Activated naive CD8-positive, alpha-beta T cell treated with anti-CD3 and anti-CD28 coated beads, Interleukin-2, amount 50 U/mL, for 24 hours (primary cell): ENCODE measurements around the gene TWIST2.

Source experiments
- ATAC-seq: fragments of 150-1000 bp; cut with Tn5 transposase; one replicate; pipeline ENCODE4 v1.10.0; 2021
- DNase-seq: peaks from one replicate; pipeline ENCODE4 v3.0.0; 2021
- H3K27ac Mint-ChIP-seq: one replicate; pipeline ENCODE4 v1.8.0; 2021; ENCODE audit warnings: mild to moderate bottlenecking, mixed read lengths
- H3K27me3 Mint-ChIP-seq: one replicate; pipeline ENCODE4 v1.8.0; 2021; ENCODE audit warnings: mixed read lengths
- H3K36me3 Mint-ChIP-seq: one replicate; pipeline ENCODE4 v1.8.0; 2021; ENCODE audit warnings: low read depth, mixed read lengths
- H3K4me1 Mint-ChIP-seq: one replicate; pipeline ENCODE4 v1.8.0; 2021; ENCODE audit warnings: mixed read lengths
- H3K4me3 Mint-ChIP-seq: one replicate; pipeline ENCODE4 v1.8.0; 2021; ENCODE audit warnings: mild to moderate bottlenecking, moderate library complexity, mixed read lengths
- H3K9me3 Mint-ChIP-seq: one replicate; pipeline ENCODE4 v1.8.0; 2021; ENCODE audit warnings: mixed read lengths

The TWIST2 gene

GRCh38 chr2:238881353-238882081, 33.6 kb downstream of the TWIST2 start:
- H3K4me1 Mint-ChIP-seq, result no peaks in the 10 kb centered on the region
- DNase-seq, result no peak
- H3K9me3 Mint-ChIP-seq, result peaks cover 9% of the 10 kb centered on the region
- H3K4me3 Mint-ChIP-seq, result no peak overlapping the region
- peak; percentile 44 for ATAC-seq
- no peak overlapping the region for H3K27ac Mint-ChIP-seq
- peaks cover 3% of the 10 kb centered on the region for H3K27me3 Mint-ChIP-seq
- H3K36me3 Mint-ChIP-seq, result no peaks in the 10 kb centered on the region

GRCh38 chr2:238882082-238882755, 34.3 kb downstream of the TWIST2 start:
- H3K4me1 Mint-ChIP-seq, result no peaks in the 10 kb centered on the region
- no peak for DNase-seq
- peaks cover 9% of the 10 kb centered on the region for H3K9me3 Mint-ChIP-seq
- H3K27me3 Mint-ChIP-seq, result peaks cover 3% of the 10 kb centered on the region
- no peaks in the 10 kb centered on the region for H3K36me3 Mint-ChIP-seq
- H3K27ac Mint-ChIP-seq, result no peak overlapping the region
- no peak for ATAC-seq
- no peak overlapping the region for H3K4me3 Mint-ChIP-seq

- H3K27me3 Mint-ChIP-seq, result peaks cover 3% of the 10 kb centered on the region
- H3K9me3 Mint-ChIP-seq, result peaks cover 2% of the 10 kb centered on the region
- no peak for DNase-seq
- no peak overlapping the region for H3K4me3 Mint-ChIP-seq
- H3K36me3 Mint-ChIP-seq, result no peaks in the 10 kb centered on the region
- no peak for ATAC-seq
- no peak overlapping the region for H3K27ac Mint-ChIP-seq
- H3K4me1 Mint-ChIP-seq, result no peaks in the 10 kb centered on the region
Observed at GRCh38 chr2:238883421-238883901, 35.6 kb downstream of the TWIST2 start.

- no peaks in the 10 kb centered on the region for H3K9me3 Mint-ChIP-seq
- ATAC-seq (no peak), DNase-seq (no peak)
- H3K27ac Mint-ChIP-seq, result no peak overlapping the region
- H3K27me3 Mint-ChIP-seq, result peaks cover 3% of the 10 kb centered on the region
- H3K36me3 Mint-ChIP-seq, result no peaks in the 10 kb centered on the region
- no peak overlapping the region for H3K4me3 Mint-ChIP-seq
- H3K4me1 Mint-ChIP-seq, result no peaks in the 10 kb centered on the region
Observed at GRCh38 chr2:238884122-238884811, 36.4 kb downstream of the TWIST2 start.

- no peak for ATAC-seq
- Mint-ChIP-seq H3K27me3 (peaks cover 3% of the 10 kb centered on the region), H3K9me3 (no peaks in the 10 kb centered on the region), H3K27ac (no peak overlapping the region), H3K36me3 (no peaks in the 10 kb centered on the region), H3K4me1 (no peaks in the 10 kb centered on the region), H3K4me3 (no peak overlapping the region)
- DNase-seq, result no peak
Observed at GRCh38 chr2:238884812-238885408, 37.0 kb downstream of the TWIST2 start.

GRCh38 chr2:238886453-238887094, 38.7 kb downstream of the TWIST2 start:
- DNase-seq, result no peak
- no peak for ATAC-seq
- Mint-ChIP-seq H3K9me3 (no peaks in the 10 kb centered on the region), H3K27ac (no peak overlapping the region), H3K4me3 (no peak overlapping the region), H3K4me1 (no peaks in the 10 kb centered on the region), H3K36me3 (no peaks in the 10 kb centered on the region), H3K27me3 (peaks cover under 1% of the 10 kb centered on the region)

GRCh38 chr2:238887616-238888015, 39.7 kb downstream of the TWIST2 start:
- no peaks in the 10 kb centered on the region for H3K27me3 Mint-ChIP-seq
- H3K4me1 Mint-ChIP-seq, result no peaks in the 10 kb centered on the region
- no peak overlapping the region for H3K27ac Mint-ChIP-seq
- H3K36me3 Mint-ChIP-seq, result no peaks in the 10 kb centered on the region
- ATAC-seq (no peak), DNase-seq (no peak)
- H3K9me3 Mint-ChIP-seq, result no peaks in the 10 kb centered on the region
- H3K4me3 Mint-ChIP-seq, result no peak overlapping the region

- ATAC-seq (no peak), DNase-seq (no peak)
- no peak overlapping the region for H3K4me3 Mint-ChIP-seq
- H3K4me1 Mint-ChIP-seq, result no peaks in the 10 kb centered on the region
- H3K9me3 Mint-ChIP-seq, result no peaks in the 10 kb centered on the region
- no peaks in the 10 kb centered on the region for H3K27me3 Mint-ChIP-seq
- no peak overlapping the region for H3K27ac Mint-ChIP-seq
- H3K36me3 Mint-ChIP-seq, result no peaks in the 10 kb centered on the region
Observed at GRCh38 chr2:238888781-238889180, 40.9 kb downstream of the TWIST2 start.

GRCh38 chr2:238890131-238890530, 42.2 kb downstream of the TWIST2 start:
- Mint-ChIP-seq H3K27ac (no peak overlapping the region), H3K27me3 (peaks cover 2% of the 10 kb centered on the region), H3K4me3 (no peak overlapping the region), H3K9me3 (no peaks in the 10 kb centered on the region), H3K4me1 (no peaks in the 10 kb centered on the region), H3K36me3 (no peaks in the 10 kb centered on the region)
- DNase-seq (no peak), ATAC-seq (no peak)

- no peaks in the 10 kb centered on the region for H3K36me3 Mint-ChIP-seq
- DNase-seq, result no peak
- H3K27ac Mint-ChIP-seq, result no peak overlapping the region
- no peaks in the 10 kb centered on the region for H3K9me3 Mint-ChIP-seq
- no peak for ATAC-seq
- no peaks in the 10 kb centered on the region for H3K4me1 Mint-ChIP-seq
- H3K4me3 Mint-ChIP-seq, result no peak overlapping the region
- peaks cover 2% of the 10 kb centered on the region for H3K27me3 Mint-ChIP-seq
Observed at GRCh38 chr2:238890618-238891456, 43.0 kb downstream of the TWIST2 start.

GRCh38 chr2:238891457-238892203, 43.7 kb downstream of the TWIST2 start:
- DNase-seq (no peak), ATAC-seq (no peak)
- Mint-ChIP-seq H3K9me3 (no peaks in the 10 kb centered on the region), H3K4me3 (no peak overlapping the region), H3K36me3 (no peaks in the 10 kb centered on the region), H3K27me3 (peaks cover 2% of the 10 kb centered on the region), H3K4me1 (no peaks in the 10 kb centered on the region), H3K27ac (no peak overlapping the region)

- Mint-ChIP-seq H3K36me3 (no peaks in the 10 kb centered on the region), H3K4me3 (no peak overlapping the region), H3K4me1 (no peaks in the 10 kb centered on the region), H3K27me3 (peaks cover 3% of the 10 kb centered on the region), H3K9me3 (no peaks in the 10 kb centered on the region), H3K27ac (no peak overlapping the region)
- DNase-seq, result no peak
- no peak for ATAC-seq
Observed at GRCh38 chr2:238892204-238892500, 44.3 kb downstream of the TWIST2 start.

- no peak for DNase-seq
- no peak overlapping the region for H3K27ac Mint-ChIP-seq
- H3K36me3 Mint-ChIP-seq, result no peaks in the 10 kb centered on the region
- no peak overlapping the region for H3K4me3 Mint-ChIP-seq
- H3K4me1 Mint-ChIP-seq, result no peaks in the 10 kb centered on the region
- no peaks in the 10 kb centered on the region for H3K9me3 Mint-ChIP-seq
- ATAC-seq, result no peak
- peaks cover 3% of the 10 kb centered on the region for H3K27me3 Mint-ChIP-seq
Observed at GRCh38 chr2:238892796-238893195, 44.9 kb downstream of the TWIST2 start.
